IPS DF 6.9 (cell line): ENCODE measurements around the gene ACTG2.

Source experiments
- DNase-seq: peaks from one replicate; pipeline ENCODE4 v3.0.0-alpha.2; 2013; ENCODE audit warnings: low read depth, low spot score
- H3K27ac ChIP-seq: one replicate; pipeline ENCODE4 v1.5.1; 2013; ENCODE audit warnings: low read length, control low read depth
- H3K27me3 ChIP-seq: 2 replicates; pipeline ENCODE4 v1.6.1; 2013; ENCODE audit warnings: mild to moderate bottlenecking, low read length; ENCODE audit not compliant: control insufficient read depth, insufficient read depth
- H3K36me3 ChIP-seq: 2 replicates; pipeline ENCODE4 v1.6.1; 2013; ENCODE audit warnings: low read length; ENCODE audit not compliant: control insufficient read depth, insufficient read depth
- H3K4me1 ChIP-seq: 2 replicates; pipeline ENCODE4 v1.6.1; 2013; ENCODE audit warnings: low read length; ENCODE audit not compliant: control insufficient read depth, insufficient read depth
- H3K4me3 ChIP-seq: 2 replicates; pipeline ENCODE4 v1.5.1; 2013; ENCODE audit warnings: mild to moderate bottlenecking, low read length
- H3K9me3 ChIP-seq: 2 replicates; pipeline ENCODE4 v1.6.1; 2013; ENCODE audit warnings: low read length, inconsistent platforms; ENCODE audit not compliant: control insufficient read depth, insufficient read depth
- WGBS: extraction: QIAGEN DNeasy Blood & Tissue Kit; methylation state at CpG from one replicate; pipeline ENCODE4 v1.1.7; 2013; ENCODE audit warnings: mixed read lengths, missing lambda C conversion rate; ENCODE audit not compliant: insufficient read length, insufficient coverage; 5-methylcytosine and 5-hydroxymethylcytosine counted together

Gene ACTG2

DNA sequence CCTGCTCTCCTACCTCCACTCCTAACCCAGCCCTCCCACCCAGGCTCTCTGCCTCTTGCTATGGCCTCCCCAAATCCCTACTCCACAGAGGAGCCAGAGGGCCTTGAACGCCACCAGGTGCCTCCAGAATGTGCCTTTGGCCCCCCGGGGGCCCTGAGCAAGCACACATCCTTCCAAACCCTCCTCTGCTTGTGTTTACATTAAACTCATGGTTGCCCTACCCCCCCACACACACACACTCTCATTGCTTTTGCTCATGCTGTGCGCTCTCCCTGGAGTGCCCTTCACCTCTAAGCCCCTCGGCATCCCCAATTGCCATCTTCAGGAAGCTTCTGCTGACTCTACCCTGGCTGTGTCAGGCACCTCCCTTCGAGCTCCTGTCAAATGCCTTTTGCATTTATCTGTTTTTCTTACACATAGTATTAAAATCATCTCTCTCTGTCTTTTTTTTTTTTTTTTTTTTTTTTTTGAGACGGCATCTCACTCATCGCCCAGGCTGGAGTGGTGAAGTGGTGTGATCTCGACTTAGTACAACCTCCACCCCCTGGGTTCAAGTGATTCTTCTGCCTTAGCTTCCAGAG, 75.6 kb downstream of the ACTG2 start:
- Histone ChIP-seq H3K27ac (no peak overlapping the region), H3K27me3 (no peaks in the 10 kb centered on the region), H3K9me3 (no peaks in the 10 kb centered on the region), H3K4me3 (no peak overlapping the region), H3K36me3 (no peaks in the 10 kb centered on the region; the same call in 1 of the 2 replicates), H3K4me1 (no peaks in the 10 kb centered on the region)
- WGBS, result no CpG with 5 or more reads among the region's 8 CpGs
- DNase-seq, result no peak

GRCh38 chr2:73969356-73969755, 76.5 kb downstream of the ACTG2 start:
- Histone ChIP-seq H3K4me1 (no peaks in the 10 kb centered on the region), H3K27ac (no peak overlapping the region), H3K36me3 (no peaks in the 10 kb centered on the region; the same call in 1 of the 2 replicates), H3K27me3 (no peaks in the 10 kb centered on the region), H3K9me3 (no peaks in the 10 kb centered on the region), H3K4me3 (no peak overlapping the region)
- no CpG with 5 or more reads among the region's 4 CpGs for WGBS
- DNase-seq, result no peak
